ENCODE data around the gene PDE6C.

DNA sequence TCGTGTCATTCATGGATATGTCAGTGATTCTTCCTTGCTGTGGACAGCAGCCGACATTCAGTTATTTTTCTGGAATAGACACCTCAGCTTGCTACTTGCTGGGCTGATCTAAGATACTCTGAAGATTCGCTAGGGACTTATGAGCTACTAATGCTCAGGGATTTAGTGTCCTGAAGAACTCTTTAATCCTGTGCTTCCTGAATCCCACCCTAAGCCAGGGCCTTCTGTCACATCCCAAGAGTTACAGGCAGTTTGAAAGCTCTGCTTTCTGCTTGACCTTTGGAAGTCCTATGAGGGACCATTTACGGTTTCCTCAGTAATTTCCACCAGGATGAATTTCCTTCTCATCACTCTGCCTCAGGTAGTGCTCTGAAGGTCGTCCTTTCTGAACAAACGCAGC is at the start of gene PDE6C:
- TF ChIP-seq, protein P1, sequence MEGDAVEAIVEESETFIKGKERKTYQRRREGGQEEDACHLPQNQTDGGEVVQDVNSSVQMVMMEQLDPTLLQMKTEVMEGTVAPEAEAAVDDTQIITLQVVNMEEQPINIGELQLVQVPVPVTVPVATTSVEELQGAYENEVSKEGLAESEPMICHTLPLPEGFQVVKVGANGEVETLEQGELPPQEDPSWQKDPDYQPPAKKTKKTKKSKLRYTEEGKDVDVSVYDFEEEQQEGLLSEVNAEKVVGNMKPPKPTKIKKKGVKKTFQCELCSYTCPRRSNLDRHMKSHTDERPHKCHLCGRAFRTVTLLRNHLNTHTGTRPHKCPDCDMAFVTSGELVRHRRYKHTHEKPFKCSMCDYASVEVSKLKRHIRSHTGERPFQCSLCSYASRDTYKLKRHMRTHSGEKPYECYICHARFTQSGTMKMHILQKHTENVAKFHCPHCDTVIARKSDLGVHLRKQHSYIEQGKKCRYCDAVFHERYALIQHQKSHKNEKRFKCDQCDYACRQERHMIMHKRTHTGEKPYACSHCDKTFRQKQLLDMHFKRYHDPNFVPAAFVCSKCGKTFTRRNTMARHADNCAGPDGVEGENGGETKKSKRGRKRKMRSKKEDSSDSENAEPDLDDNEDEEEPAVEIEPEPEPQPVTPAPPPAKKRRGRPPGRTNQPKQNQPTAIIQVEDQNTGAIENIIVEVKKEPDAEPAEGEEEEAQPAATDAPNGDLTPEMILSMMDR (conservative IDR thresholded peaks at IDR 0.05): no peak
- no peak for TF ChIP-seq ZFX (IDR thresholded peaks at IDR 0.05)

Measured in C4-2B (cell line).